ENCODE data around the gene LPP. TPM values are rescaled to one million over a fixed set of nuclear protein-coding genes. Genes with fewer than 3 reads are reported as not detected.

LPP gene
- total and polyA plus RNA-seq, 2 of the 13 experiments (the other 11 are each of a cell fraction or from before 2014, with no cell fraction given), result 19.2 to 29.9 TPM

DNA sequence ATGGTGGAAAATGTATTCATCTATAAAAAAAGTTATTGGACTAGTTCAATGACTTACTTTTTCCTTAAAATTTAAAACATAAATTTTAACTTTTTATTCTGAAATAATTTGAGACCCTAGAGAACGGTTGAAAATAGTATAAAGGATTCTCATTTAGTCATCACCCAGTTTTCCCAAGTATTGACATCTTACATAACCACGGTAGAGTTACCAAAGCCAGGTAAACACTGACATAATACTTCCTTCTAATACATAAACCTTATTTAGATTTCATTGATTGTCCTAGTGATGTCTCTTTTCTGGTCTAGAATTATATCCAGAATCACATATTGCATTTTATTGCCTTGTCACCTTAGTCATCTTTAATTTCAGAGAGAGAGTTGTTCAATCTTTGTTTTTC is 319.1 kb downstream of the LPP start (continued):
- TF ChIP-seq, protein P1, sequence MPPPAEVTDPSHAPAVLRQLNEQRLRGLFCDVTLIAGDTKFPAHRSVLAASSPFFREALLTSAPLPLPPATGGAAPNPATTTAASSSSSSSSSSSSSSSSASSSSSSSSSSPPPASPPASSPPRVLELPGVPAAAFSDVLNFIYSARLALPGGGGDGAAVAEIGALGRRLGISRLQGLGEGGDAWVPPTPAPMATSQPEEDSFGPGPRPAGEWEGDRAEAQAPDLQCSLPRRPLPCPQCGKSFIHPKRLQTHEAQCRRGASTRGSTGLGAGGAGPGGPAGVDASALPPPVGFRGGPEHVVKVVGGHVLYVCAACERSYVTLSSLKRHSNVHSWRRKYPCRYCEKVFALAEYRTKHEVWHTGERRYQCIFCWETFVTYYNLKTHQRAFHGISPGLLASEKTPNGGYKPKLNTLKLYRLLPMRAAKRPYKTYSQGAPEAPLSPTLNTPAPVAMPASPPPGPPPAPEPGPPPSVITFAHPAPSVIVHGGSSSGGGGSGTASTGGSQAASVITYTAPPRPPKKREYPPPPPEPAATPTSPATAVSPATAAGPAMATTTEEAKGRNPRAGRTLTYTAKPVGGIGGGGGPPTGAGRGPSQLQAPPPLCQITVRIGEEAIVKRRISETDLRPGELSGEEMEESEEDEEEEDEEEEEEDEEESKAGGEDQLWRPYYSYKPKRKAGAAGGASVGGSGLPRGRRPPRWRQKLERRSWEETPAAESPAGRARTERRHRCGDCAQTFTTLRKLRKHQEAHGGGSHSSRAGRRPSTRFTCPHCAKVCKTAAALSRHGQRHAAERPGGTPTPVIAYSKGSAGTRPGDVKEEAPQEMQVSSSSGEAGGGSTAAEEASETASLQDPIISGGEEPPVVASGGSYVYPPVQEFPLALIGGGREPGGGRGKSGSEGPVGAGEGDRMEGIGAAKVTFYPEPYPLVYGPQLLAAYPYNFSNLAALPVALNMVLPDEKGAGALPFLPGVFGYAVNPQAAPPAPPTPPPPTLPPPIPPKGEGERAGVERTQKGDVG (CRISPR knock-in tag; IDR thresholded peaks at IDR 0.05; ENCODE audit: borderline replicate concordance), result no peak
- no peak for TF ChIP-seq ZNF83 (CRISPR knock-in tag; IDR thresholded peaks at IDR 0.05; ENCODE audit: borderline replicate concordance)
- TF ChIP-seq, protein P2, sequence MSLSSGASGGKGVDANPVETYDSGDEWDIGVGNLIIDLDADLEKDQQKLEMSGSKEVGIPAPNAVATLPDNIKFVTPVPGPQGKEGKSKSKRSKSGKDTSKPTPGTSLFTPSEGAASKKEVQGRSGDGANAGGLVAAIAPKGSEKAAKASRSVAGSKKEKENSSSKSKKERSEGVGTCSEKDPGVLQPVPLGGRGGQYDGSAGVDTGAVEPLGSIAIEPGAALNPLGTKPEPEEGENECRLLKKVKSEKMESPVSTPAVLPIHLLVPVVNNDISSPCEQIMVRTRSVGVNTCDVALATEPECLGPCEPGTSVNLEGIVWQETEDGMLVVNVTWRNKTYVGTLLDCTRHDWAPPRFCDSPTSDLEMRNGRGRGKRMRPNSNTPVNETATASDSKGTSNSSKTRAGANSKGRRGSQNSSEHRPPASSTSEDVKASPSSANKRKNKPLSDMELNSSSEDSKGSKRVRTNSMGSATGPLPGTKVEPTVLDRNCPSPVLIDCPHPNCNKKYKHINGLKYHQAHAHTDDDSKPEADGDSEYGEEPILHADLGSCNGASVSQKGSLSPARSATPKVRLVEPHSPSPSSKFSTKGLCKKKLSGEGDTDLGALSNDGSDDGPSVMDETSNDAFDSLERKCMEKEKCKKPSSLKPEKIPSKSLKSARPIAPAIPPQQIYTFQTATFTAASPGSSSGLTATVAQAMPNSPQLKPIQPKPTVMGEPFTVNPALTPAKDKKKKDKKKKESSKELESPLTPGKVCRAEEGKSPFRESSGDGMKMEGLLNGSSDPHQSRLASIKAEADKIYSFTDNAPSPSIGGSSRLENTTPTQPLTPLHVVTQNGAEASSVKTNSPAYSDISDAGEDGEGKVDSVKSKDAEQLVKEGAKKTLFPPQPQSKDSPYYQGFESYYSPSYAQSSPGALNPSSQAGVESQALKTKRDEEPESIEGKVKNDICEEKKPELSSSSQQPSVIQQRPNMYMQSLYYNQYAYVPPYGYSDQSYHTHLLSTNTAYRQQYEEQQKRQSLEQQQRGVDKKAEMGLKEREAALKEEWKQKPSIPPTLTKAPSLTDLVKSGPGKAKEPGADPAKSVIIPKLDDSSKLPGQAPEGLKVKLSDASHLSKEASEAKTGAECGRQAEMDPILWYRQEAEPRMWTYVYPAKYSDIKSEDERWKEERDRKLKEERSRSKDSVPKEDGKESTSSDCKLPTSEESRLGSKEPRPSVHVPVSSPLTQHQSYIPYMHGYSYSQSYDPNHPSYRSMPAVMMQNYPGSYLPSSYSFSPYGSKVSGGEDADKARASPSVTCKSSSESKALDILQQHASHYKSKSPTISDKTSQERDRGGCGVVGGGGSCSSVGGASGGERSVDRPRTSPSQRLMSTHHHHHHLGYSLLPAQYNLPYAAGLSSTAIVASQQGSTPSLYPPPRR (CRISPR knock-in tag; IDR thresholded peaks at IDR 0.05; ENCODE audit: borderline replicate concordance), result no peak
- TF ChIP-seq ZNF30 (CRISPR knock-in tag; IDR thresholded peaks at IDR 0.05), result no peak
- TF ChIP-seq DMTF1 (CRISPR knock-in tag; IDR thresholded peaks at IDR 0.05), result no peak
- TF ChIP-seq MYPOP (CRISPR knock-in tag; IDR thresholded peaks at IDR 0.05), result no peak
- peak; percentile 32; the same call in 1 of the 2 replicates for TF ChIP-seq BCL6 (CRISPR knock-in tag; IDR thresholded peaks at IDR 0.05)
- no peak for TF ChIP-seq ZNF775 (CRISPR knock-in tag; IDR thresholded peaks at IDR 0.05; ENCODE audit: borderline replicate concordance)
- TF ChIP-seq CEBPZ (IDR thresholded peaks at IDR 0.05; ENCODE audit: low read length), result no peak
- TF ChIP-seq FOXO1 (CRISPR knock-in tag; IDR thresholded peaks at IDR 0.05), result no peak
- TF ChIP-seq, protein P3, sequence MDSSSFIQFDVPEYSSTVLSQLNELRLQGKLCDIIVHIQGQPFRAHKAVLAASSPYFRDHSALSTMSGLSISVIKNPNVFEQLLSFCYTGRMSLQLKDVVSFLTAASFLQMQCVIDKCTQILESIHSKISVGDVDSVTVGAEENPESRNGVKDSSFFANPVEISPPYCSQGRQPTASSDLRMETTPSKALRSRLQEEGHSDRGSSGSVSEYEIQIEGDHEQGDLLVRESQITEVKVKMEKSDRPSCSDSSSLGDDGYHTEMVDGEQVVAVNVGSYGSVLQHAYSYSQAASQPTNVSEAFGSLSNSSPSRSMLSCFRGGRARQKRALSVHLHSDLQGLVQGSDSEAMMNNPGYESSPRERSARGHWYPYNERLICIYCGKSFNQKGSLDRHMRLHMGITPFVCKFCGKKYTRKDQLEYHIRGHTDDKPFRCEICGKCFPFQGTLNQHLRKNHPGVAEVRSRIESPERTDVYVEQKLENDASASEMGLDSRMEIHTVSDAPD (CRISPR knock-in tag; IDR thresholded peaks at IDR 0.05), result no peak
- TF ChIP-seq NFKB2 (CRISPR knock-in tag; IDR thresholded peaks at IDR 0.05; ENCODE audit: borderline replicate concordance), result no peak
